Loucy (cell line): ENCODE data around the gene HS3ST4.

Experiments used
- CTCF ChIP-seq: fragments of 200-600 bp; sonication (generic); conservative IDR thresholded peaks from 2 replicates; pipeline ENCODE4 v1.5.1; 2014; ENCODE audit warnings: mild to moderate bottlenecking, antibody characterized with exemption, low read length
- EZH2phosphoT487 ChIP-seq: fragments of 200-600 bp; IDR thresholded peaks from 2 replicates; pipeline ENCODE4 v1.6.1; 2018; ENCODE audit warnings: antibody characterized with exemption, mild to moderate bottlenecking, moderate library complexity, borderline replicate concordance

GRCh38 chr16:26155221-26155620 is 463.5 kb downstream of the HS3ST4 start:
- TF ChIP-seq CTCF (no peak), EZH2phosphoT487 (no peak)
